Keratinocyte (primary cell): ENCODE results near the gene ATP5F1E. TPM values are rescaled to one million over a fixed set of nuclear protein-coding genes. Genes with fewer than 3 reads are reported as not detected.

Experiments used
- DNase-seq: peaks from one replicate; pipeline ENCODE4 v3.0.0-alpha.2; 2011; ENCODE audit warnings: low read depth, missing footprints, low spot score
- FAIRE-seq: peaks from 2 replicates; lab custom pipeline; 2011; peaks lifted over from hg19 to GRCh38; lab: Jason Lieb, UNC
- H2AFZ ChIP-seq: 2 replicates; pipeline ENCODE4 v1.6.0; 2012; ENCODE audit warnings: low read length, control low read depth, inconsistent platforms; ENCODE audit not compliant: control insufficient read depth
- H3K27ac ChIP-seq: 2 replicates; pipeline ENCODE4 v1.5.1; 2011; ENCODE audit warnings: low read length; ENCODE audit not compliant: control insufficient read depth, insufficient read depth
- H3K27me3 ChIP-seq: 3 replicates; pipeline ENCODE4 v1.6.0; 2011; ENCODE audit warnings: low read length; ENCODE audit not compliant: control insufficient read depth, insufficient read depth; ENCODE audit errors: extremely low read depth
- H3K36me3 ChIP-seq, 2 experiments: 2 replicates in 1 of 2; 3 replicates in 1 of 2; pipeline ENCODE4 v1.5.1; 2011; ENCODE audit warnings: low read length in 2 of 2, mild to moderate bottlenecking in 1 of 2; ENCODE audit not compliant: control insufficient read depth in 2 of 2, insufficient read depth in 2 of 2; ENCODE audit errors: extremely low read depth in 1 of 2
- H3K4me1 ChIP-seq: 3 replicates; pipeline ENCODE4 v1.5.1; 2011; ENCODE audit warnings: low read length; ENCODE audit not compliant: control insufficient read depth, insufficient read depth; ENCODE audit errors: extremely low read depth
- H3K4me2 ChIP-seq: 3 replicates; pipeline ENCODE4 v1.6.0; 2011; ENCODE audit warnings: low read depth, low read length; ENCODE audit not compliant: control insufficient read depth, insufficient read depth; ENCODE audit errors: extremely low read depth
- H3K4me3 ChIP-seq, 3 experiments: fragments of 200-600 bp in 1 of 3; sonication (generic) in 1 of 3; 2 replicates in 2 of 3; 3 replicates in 1 of 3; pipeline ENCODE4 v1.5.1; 2011 to 2016; ENCODE audit warnings: low read length in 3 of 3, mild to moderate bottlenecking in 3 of 3, control low read depth in 2 of 3, inconsistent platforms in 1 of 3, low read depth in 1 of 3, mixed read lengths in 1 of 3, mixed run types in 1 of 3, moderate library complexity in 1 of 3; ENCODE audit not compliant: control insufficient read depth in 2 of 3, insufficient read depth in 2 of 3; ENCODE audit errors: extremely low read depth in 1 of 3
- H3K79me2 ChIP-seq: 2 replicates; pipeline ENCODE4 v1.6.0; 2012; ENCODE audit warnings: low read length; ENCODE audit not compliant: control insufficient read depth, insufficient read depth
- H3K9ac ChIP-seq: 3 replicates; pipeline ENCODE4 v1.6.0; 2011; ENCODE audit warnings: low read length; ENCODE audit not compliant: control insufficient read depth, insufficient read depth; ENCODE audit errors: extremely low read depth
- H3K9me1 ChIP-seq: 3 replicates; pipeline ENCODE4 v1.6.0; 2011; ENCODE audit warnings: low read length; ENCODE audit not compliant: control insufficient read depth, insufficient read depth; ENCODE audit errors: extremely low read depth
- H3K9me3 ChIP-seq: 2 replicates; pipeline ENCODE4 v1.5.1; 2012; ENCODE audit warnings: low read depth, low read length; ENCODE audit not compliant: control insufficient read depth
- H4K20me1 ChIP-seq: 3 replicates; pipeline ENCODE4 v1.6.0; 2011; ENCODE audit warnings: low read length; ENCODE audit not compliant: control insufficient read depth, insufficient read depth; ENCODE audit errors: extremely low read depth
- EZH2 ChIP-seq: IDR thresholded peaks from one replicate; pipeline ENCODE4 v1.6.1; 2012; ENCODE audit warnings: inconsistent platforms, mild to moderate bottlenecking, low read length, moderate library complexity
- dilution Hi-C: fragments of 300-500 bp; cut with MboI; formaldehyde crosslinking; loops from one replicate; pipeline ENCODE4 v1.7.0; 2020; ENCODE audit warnings: low sequenced_read_pairs; ENCODE audit not compliant: extremely low pct_ligation_motif_present
- polyA plus RNA-seq, 5 experiments: library from polyadenylated mRNA; depleted of rRNA in 3 of 5; stranded (reverse) in 3 of 5; stranded (forward) in 1 of 5; unstranded in 1 of 5; fragments of >200 nt; gene quantifications; 1 replicate in 1 of 5; 2 replicates in 3 of 5; 3 replicates in 1 of 5; pipeline versions ENCODE4 v1.2.1 to v1.2.3, GENCODE V29; 2011 to 2012; ENCODE audit warnings: missing spikeins in 2 of 5, low read depth in 1 of 5, low replicate concordance in 1 of 5
- TF ChIP-seq, protein P1 (sequence below), 3 experiments: IDR thresholded peaks in 1 of 3; conservative IDR thresholded peaks in 1 of 3; optimal IDR thresholded peaks in 1 of 3; 2 replicates in 2 of 3; 3 replicates in 1 of 3; pipeline versions ENCODE3 to v1.5.1; 2011; ENCODE audit warnings: low read length in 3 of 3, mild to moderate bottlenecking in 3 of 3, moderate library complexity in 2 of 3, control low read depth in 1 of 3, inconsistent platforms in 1 of 3; ENCODE audit not compliant: insufficient read depth in 2 of 3; ENCODE audit errors: extremely low read depth in 1 of 3

ATP5F1E gene
- polyA plus RNA-seq, 1 donor (not counting 4 experiments of a cell fraction or from before 2014, with no cell fraction given), result 99.7 TPM

DNA sequence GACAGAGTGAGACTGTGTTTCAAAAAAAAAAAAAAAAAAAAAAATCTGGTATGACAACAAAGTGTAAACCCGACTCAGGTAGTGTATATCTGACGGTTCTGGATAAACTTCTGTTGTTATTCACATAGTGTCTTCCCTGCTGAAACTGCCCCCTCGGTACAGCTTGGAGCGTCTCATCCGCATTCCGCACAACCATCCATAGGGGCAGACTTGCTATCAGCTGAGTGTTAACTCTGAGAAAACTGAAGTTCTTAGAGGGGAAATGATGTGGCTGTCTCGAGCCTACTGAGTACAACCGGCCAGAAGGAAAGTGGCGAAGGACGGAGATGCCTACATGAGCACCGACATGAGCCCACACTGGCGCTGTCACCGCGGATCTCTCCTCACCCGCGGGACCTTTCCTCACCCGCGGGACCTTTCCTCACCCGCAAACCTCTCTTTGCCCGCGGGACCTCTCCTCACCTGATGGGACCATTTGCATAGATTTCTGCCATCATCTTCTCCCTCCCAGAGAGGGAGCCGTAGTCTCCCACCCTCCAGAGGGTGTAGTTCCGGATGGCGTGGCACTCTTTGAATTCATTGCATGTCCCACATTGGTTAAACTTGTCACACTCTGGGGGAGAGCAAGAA lies 34.9 kb downstream of the ATP5F1E start:
- FAIRE-seq (no peak), DNase-seq (no peak)
- Histone ChIP-seq H3K27ac (no peak overlapping the region), H3K27me3 (no peaks in the 10 kb centered on the region), H3K9ac (no peak overlapping the region), H3K4me3 (no peak overlapping the region), H3K79me2 (no peaks in the 10 kb centered on the region), H4K20me1 (no peaks in the 10 kb centered on the region), H3K4me2 (no peak overlapping the region), H3K9me3 (no peaks in the 10 kb centered on the region), H3K36me3 (peaks cover 35 to 40% of the 10 kb centered on the region in 2 experiments), H2AFZ (no peak overlapping the region), H3K4me1 (no peaks in the 10 kb centered on the region), H3K9me1 (no peaks in the 10 kb centered on the region)
- dilution Hi-C loops, result no loop called here
- TF ChIP-seq EZH2, result no peak
- TF ChIP-seq, protein P1, sequence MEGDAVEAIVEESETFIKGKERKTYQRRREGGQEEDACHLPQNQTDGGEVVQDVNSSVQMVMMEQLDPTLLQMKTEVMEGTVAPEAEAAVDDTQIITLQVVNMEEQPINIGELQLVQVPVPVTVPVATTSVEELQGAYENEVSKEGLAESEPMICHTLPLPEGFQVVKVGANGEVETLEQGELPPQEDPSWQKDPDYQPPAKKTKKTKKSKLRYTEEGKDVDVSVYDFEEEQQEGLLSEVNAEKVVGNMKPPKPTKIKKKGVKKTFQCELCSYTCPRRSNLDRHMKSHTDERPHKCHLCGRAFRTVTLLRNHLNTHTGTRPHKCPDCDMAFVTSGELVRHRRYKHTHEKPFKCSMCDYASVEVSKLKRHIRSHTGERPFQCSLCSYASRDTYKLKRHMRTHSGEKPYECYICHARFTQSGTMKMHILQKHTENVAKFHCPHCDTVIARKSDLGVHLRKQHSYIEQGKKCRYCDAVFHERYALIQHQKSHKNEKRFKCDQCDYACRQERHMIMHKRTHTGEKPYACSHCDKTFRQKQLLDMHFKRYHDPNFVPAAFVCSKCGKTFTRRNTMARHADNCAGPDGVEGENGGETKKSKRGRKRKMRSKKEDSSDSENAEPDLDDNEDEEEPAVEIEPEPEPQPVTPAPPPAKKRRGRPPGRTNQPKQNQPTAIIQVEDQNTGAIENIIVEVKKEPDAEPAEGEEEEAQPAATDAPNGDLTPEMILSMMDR (optimal IDR thresholded peaks at IDR 0.05 in 1 of 3, IDR thresholded peaks at IDR 0.05 in 1 of 3, conservative IDR thresholded peaks at IDR 0.05 in 1 of 3; ENCODE audit: extremely low read depth in 1 of 3, insufficient read depth in 2 of 3, low read length in 3 of 3), result no peak

DNA sequence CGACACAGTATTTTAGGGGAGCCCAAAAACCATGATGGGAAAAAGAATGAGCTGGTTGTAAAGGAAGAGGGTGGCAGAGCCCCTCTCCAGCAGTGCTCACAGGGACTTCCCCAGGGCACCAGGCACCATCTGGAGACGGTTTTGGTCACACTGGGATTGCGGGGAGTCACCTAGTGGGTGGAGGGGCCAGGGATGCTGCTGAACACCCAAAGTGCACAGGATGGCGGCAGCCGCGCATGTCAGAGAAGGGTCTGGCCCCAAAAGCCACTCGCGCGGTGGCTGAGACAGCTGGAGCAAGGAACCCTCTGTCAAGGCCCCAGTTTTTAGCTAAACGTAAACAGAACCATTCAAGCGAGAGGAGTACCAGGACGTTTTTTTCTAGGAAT lies 35.9 kb downstream of the ATP5F1E start:
- no peak for TF ChIP-seq EZH2
- TF ChIP-seq, protein P1 (optimal IDR thresholded peaks at IDR 0.05 in 1 of 3, IDR thresholded peaks at IDR 0.05 in 1 of 3, conservative IDR thresholded peaks at IDR 0.05 in 1 of 3; ENCODE audit: extremely low read depth in 1 of 3, insufficient read depth in 2 of 3, low read length in 3 of 3), result no peak
- no peak overlapping the region for H3K9ac ChIP-seq
- FAIRE-seq, result no peak
- no peaks in the 10 kb centered on the region for H3K4me1 ChIP-seq
- no peak overlapping the region for H2AFZ ChIP-seq
- H3K4me2 ChIP-seq, result no peak overlapping the region
- H4K20me1 ChIP-seq, result no peaks in the 10 kb centered on the region
- H3K9me3 ChIP-seq, result no peaks in the 10 kb centered on the region
- H3K36me3 ChIP-seq, result peaks cover 30 to 33% of the 10 kb centered on the region in 2 experiments
- no peak overlapping the region for H3K27ac ChIP-seq
- no peak overlapping the region for H3K4me3 ChIP-seq
- no peaks in the 10 kb centered on the region for H3K9me1 ChIP-seq
- dilution Hi-C loops, result no loop called here
- no peaks in the 10 kb centered on the region for H3K79me2 ChIP-seq
- H3K27me3 ChIP-seq, result no peaks in the 10 kb centered on the region
- DNase-seq, result no peak
